Neural progenitor cell (in vitro differentiated cells): ENCODE measurements around the gene TRIM28. TPM values are rescaled to one million over a fixed set of nuclear protein-coding genes. Genes with fewer than 3 reads are reported as not detected.

ENCODE experiments used
- DNase-seq: peaks from one replicate; pipeline ENCODE4 v3.0.0-alpha.2; 2016; ENCODE audit warnings: low spot score
- H2AFZ ChIP-seq: fragments of 200-600 bp; sonication (generic); replicated peaks from 2 replicates; pipeline ENCODE4 v1.6.1; 2016; ENCODE audit warnings: antibody characterized with exemption
- H3F3A ChIP-seq: fragments of 200-600 bp; sonication (generic); 2 replicates; pipeline ENCODE4 v1.6.1; 2016; ENCODE audit warnings: antibody characterized with exemption, low read depth
- H3K27ac ChIP-seq: fragments of 200-600 bp; sonication (generic); 2 replicates; pipeline ENCODE4 v1.5.1; 2016; ENCODE audit warnings: mild to moderate bottlenecking
- H3K27me3 ChIP-seq: fragments of 200-600 bp; sonication (generic); 2 replicates; pipeline ENCODE4 v1.6.1; 2016; ENCODE audit warnings: mild to moderate bottlenecking, moderate library complexity
- H3K36me3 ChIP-seq: fragments of 200-600 bp; sonication (generic); 2 replicates; pipeline ENCODE4 v1.5.1; 2016
- H3K4me1 ChIP-seq: fragments of 200-600 bp; sonication (generic); 2 replicates; pipeline ENCODE4 v1.6.1; 2016; ENCODE audit warnings: mixed run types
- H3K4me2 ChIP-seq: fragments of 200-600 bp; sonication (generic); 2 replicates; pipeline ENCODE4 v1.6.1; 2016
- H3K4me3 ChIP-seq: fragments of 200-600 bp; sonication (generic); 2 replicates; pipeline ENCODE4 v1.5.1; 2016
- H3K79me2 ChIP-seq: fragments of 200-600 bp; sonication (generic); 2 replicates; pipeline ENCODE4 v1.6.1; 2016; ENCODE audit warnings: low read depth
- H3K9ac ChIP-seq: fragments of 200-600 bp; sonication (generic); 2 replicates; pipeline ENCODE4 v1.6.1; 2016
- H3K9me3 ChIP-seq: fragments of 200-600 bp; sonication (generic); 2 replicates; pipeline ENCODE4 v1.5.1; 2016; ENCODE audit warnings: low read depth
- H4K20me1 ChIP-seq: fragments of 200-600 bp; sonication (generic); 2 replicates; pipeline ENCODE4 v1.6.1; 2016; ENCODE audit warnings: low read depth
- H3K27ac Mint-ChIP-seq: 3 replicates; pipeline ENCODE4 v1.8.0; 2021; ENCODE audit warnings: mixed read lengths
- H3K27me3 Mint-ChIP-seq: 2 replicates; pipeline ENCODE4 v1.8.0; 2022; ENCODE audit warnings: low read depth, mild to moderate bottlenecking, inconsistent platforms, moderate library complexity, mixed read lengths; ENCODE audit not compliant: insufficient read depth
- H3K36me3 Mint-ChIP-seq: 3 replicates; pipeline ENCODE4 v1.8.0; 2021; ENCODE audit warnings: mixed read lengths
- H3K4me1 Mint-ChIP-seq: 3 replicates; pipeline ENCODE4 v1.8.0; 2021; ENCODE audit warnings: mixed read lengths
- H3K4me3 Mint-ChIP-seq: 3 replicates; pipeline ENCODE4 v1.8.0; 2021; ENCODE audit warnings: mild to moderate bottlenecking, moderate library complexity, mixed read lengths
- H3K9me3 Mint-ChIP-seq: 3 replicates; pipeline ENCODE4 v1.8.0; 2020; ENCODE audit warnings: mixed read lengths
- CTCF ChIP-seq: fragments of 200-600 bp; sonication (generic); IDR thresholded peaks from 2 replicates; pipeline ENCODE4 v1.5.1; 2017; ENCODE audit warnings: antibody characterized with exemption, mild to moderate bottlenecking
- EZH2 ChIP-seq: fragments of 200-600 bp; sonication (generic); IDR thresholded peaks from 2 replicates; pipeline ENCODE4 v1.6.1; 2017; ENCODE audit warnings: antibody characterized with exemption, mild to moderate bottlenecking, moderate library complexity
- EZH2phosphoT487 ChIP-seq: fragments of 200-600 bp; sonication (generic); IDR thresholded peaks from 2 replicates; pipeline ENCODE4 v1.6.1; 2017; ENCODE audit warnings: antibody characterized with exemption
- total RNA-seq: library from RNA; depleted of rRNA; stranded (reverse); fragments of >200 nt; gene quantifications from 2 replicates; pipeline ENCODE4 v1.2.3, GENCODE V29; 2015; ENCODE audit warnings: low replicate concordance

TRIM28 gene
- total RNA-seq, 1 donor from 2014 or later = 390 TPM

- no peak overlapping the region for H3K27ac Mint-ChIP-seq
- H3K27me3 Mint-ChIP-seq = peaks cover 10% of the 10 kb centered on the region
Observed at GRCh38 chr19:58562122-58563033, 18.5 kb downstream of the TRIM28 start.

DNA sequence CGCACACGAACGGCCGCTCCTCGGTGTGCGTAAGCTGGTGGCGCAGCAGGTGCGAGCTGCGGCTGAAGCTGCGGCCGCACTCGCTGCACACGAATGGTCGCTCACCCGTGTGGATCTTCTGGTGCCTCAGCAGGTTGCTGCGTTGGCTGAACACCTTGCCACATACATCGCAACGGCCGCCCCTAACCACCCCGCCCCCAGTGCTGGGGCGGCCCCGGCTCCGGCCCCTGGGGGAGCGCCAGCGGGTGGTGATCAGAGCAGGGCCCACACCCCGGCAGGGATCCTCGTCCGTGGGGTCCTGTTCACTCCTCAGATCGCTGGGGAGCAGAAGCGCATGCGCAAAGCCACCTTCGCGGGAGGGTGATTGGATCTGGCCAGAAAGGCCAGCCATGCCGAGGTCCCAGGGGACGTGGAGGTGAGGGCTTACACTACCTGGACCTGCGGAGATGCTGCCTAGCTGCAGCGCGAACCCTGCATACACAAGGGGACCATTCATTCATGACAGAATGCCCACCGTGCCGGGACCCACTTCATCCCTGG lies 19.2 kb downstream of the TRIM28 start:
- H3K36me3 Mint-ChIP-seq = peaks cover 7% of the 10 kb centered on the region
- H3K4me2 ChIP-seq = peak overlapping the region; percentile 63
- H3K27ac Mint-ChIP-seq = peak overlapping the region; percentile 92
- no peak overlapping the region for H3K4me3 Mint-ChIP-seq
- DNase-seq = no peak
- no peaks in the 10 kb centered on the region for H3K36me3 ChIP-seq
- no peaks in the 10 kb centered on the region for H3K9me3 Mint-ChIP-seq
- peaks cover 6% of the 10 kb centered on the region for H3K4me1 ChIP-seq
- H3K9me3 ChIP-seq = no peaks in the 10 kb centered on the region
- H3K27ac ChIP-seq = no peak overlapping the region
- peaks cover 30% of the 10 kb centered on the region for H3F3A ChIP-seq
- TF ChIP-seq EZH2 (no peak), EZH2phosphoT487 (no peak), CTCF (no peak)
- no peaks in the 10 kb centered on the region for H4K20me1 ChIP-seq
- peaks cover 11% of the 10 kb centered on the region for H3K4me1 Mint-ChIP-seq
- peaks cover 16% of the 10 kb centered on the region for H3K79me2 ChIP-seq
- peak overlapping the region; percentile 26 for H3K4me3 ChIP-seq
- no peak overlapping the region for H3K9ac ChIP-seq
- no peak overlapping the region for H2AFZ ChIP-seq
- peaks cover 11% of the 10 kb centered on the region for H3K27me3 Mint-ChIP-seq
- H3K27me3 ChIP-seq = peaks cover 22% of the 10 kb centered on the region

More at GRCh38 chr19:58562122-58563033, 18.5 kb downstream of the TRIM28 start:
- Histone ChIP-seq H3K27ac (no peak overlapping the region), H3K27me3 (peaks cover 22% of the 10 kb centered on the region), H3K4me1 (peaks cover 7% of the 10 kb centered on the region), H2AFZ (no peak overlapping the region), H3K9me3 (no peaks in the 10 kb centered on the region), H3K4me2 (peak overlapping the region; percentile 63), H3F3A (peaks cover 36% of the 10 kb centered on the region), H3K4me3 (peak overlapping the region; percentile 26), H3K9ac (no peak overlapping the region), H4K20me1 (peaks cover 5% of the 10 kb centered on the region), H3K79me2 (peaks cover 23% of the 10 kb centered on the region), H3K36me3 (no peaks in the 10 kb centered on the region)
- peak; percentile 52 for DNase-seq
- TF ChIP-seq EZH2phosphoT487 (no peak), EZH2 (no peak), CTCF (no peak)
- no peak overlapping the region for H3K4me3 Mint-ChIP-seq
- peaks cover 6% of the 10 kb centered on the region for H3K36me3 Mint-ChIP-seq
- peaks cover 15% of the 10 kb centered on the region for H3K4me1 Mint-ChIP-seq
- no peaks in the 10 kb centered on the region for H3K9me3 Mint-ChIP-seq

- Mint-ChIP-seq H3K27me3 (peaks cover 13% of the 10 kb centered on the region), H3K9me3 (no peaks in the 10 kb centered on the region), H3K36me3 (peaks cover 11% of the 10 kb centered on the region), H3K4me1 (peaks cover 11% of the 10 kb centered on the region), H3K4me3 (peak overlapping the region; percentile 71), H3K27ac (peak overlapping the region; percentile 92)
- Histone ChIP-seq H3K27ac (no peak overlapping the region), H2AFZ (no peak overlapping the region), H3K4me2 (no peak overlapping the region), H3K9ac (no peak overlapping the region), H3F3A (peaks cover 32% of the 10 kb centered on the region), H3K4me1 (peaks cover 6% of the 10 kb centered on the region), H3K36me3 (no peaks in the 10 kb centered on the region), H3K79me2 (peaks cover 15% of the 10 kb centered on the region), H3K9me3 (no peaks in the 10 kb centered on the region), H3K4me3 (no peak overlapping the region), H4K20me1 (no peaks in the 10 kb centered on the region), H3K27me3 (peaks cover 22% of the 10 kb centered on the region)
- DNase-seq = no peak
- TF ChIP-seq EZH2phosphoT487 = no peak
- TF ChIP-seq CTCF = no peak
- TF ChIP-seq EZH2 = no peak
Observed at GRCh38 chr19:58563823-58564222, 20.0 kb downstream of the TRIM28 start.
